GM12878 (cell line): ENCODE measurements around the gene ATP6V0A1. TPM values are rescaled to one million over a fixed set of nuclear protein-coding genes. Genes with fewer than 3 reads are reported as not detected.

Experiments used
- ASH2L ChIP-seq: fragments of 300-600, 200-600 bp; sonication (generic); IDR thresholded peaks from 2 replicates; pipeline ENCODE4 v1.6.1; 2017; ENCODE audit warnings: low read depth, mild to moderate bottlenecking, borderline replicate concordance
- KDM1A ChIP-seq: fragments of 200-600 bp; sonication (generic); IDR thresholded peaks from 2 replicates; pipeline ENCODE4 v1.6.1; 2016; ENCODE audit warnings: borderline replicate concordance
- MAX ChIP-seq: IDR thresholded peaks from 2 replicates; pipeline ENCODE4 v1.6.1; 2012; ENCODE audit warnings: low read depth, low read length, improper control_type of control experiment
- MTA2 ChIP-seq: fragments of 450-650 bp; IDR thresholded peaks from 2 replicates; pipeline ENCODE4 v1.6.1; 2016; ENCODE audit warnings: low read depth, mild to moderate bottlenecking, moderate library complexity
- MYC ChIP-seq: IDR thresholded peaks from 2 replicates; pipeline ENCODE4 v1.6.1; 2011; ENCODE audit warnings: mild to moderate bottlenecking, low read length, moderate library complexity, inconsistent platforms; ENCODE audit not compliant: insufficient read depth, insufficient replicate concordance, insufficient read length, severe bottlenecking
- NR2F1 ChIP-seq: fragments of 450-650 bp; conservative IDR thresholded peaks from 2 replicates; pipeline ENCODE4 v1.6.1; 2017; ENCODE audit warnings: mild to moderate bottlenecking
- PML ChIP-seq: IDR thresholded peaks from 2 replicates; pipeline ENCODE4 v1.6.1; 2012; ENCODE audit warnings: low read length, inconsistent platforms
- POU2F2 ChIP-seq: IDR thresholded peaks from 3 replicates; pipeline ENCODE4 v1.6.1; 2011; ENCODE audit warnings: low read depth, mild to moderate bottlenecking, low read length, borderline replicate concordance
- RAD51 ChIP-seq: fragments of 450-650 bp; IDR thresholded peaks from 2 replicates; pipeline ENCODE4 v1.6.1; 2016; ENCODE audit warnings: moderate library complexity, mild to moderate bottlenecking, inconsistent platforms
- RB1 ChIP-seq: fragments of 450-650 bp; formaldehyde crosslinking; IDR thresholded peaks from 2 replicates; pipeline ENCODE4 v1.6.1; 2017; ENCODE audit warnings: mild to moderate bottlenecking, borderline replicate concordance
- RFX5 ChIP-seq: IDR thresholded peaks from 2 replicates; pipeline ENCODE4 v1.6.1; 2011; ENCODE audit warnings: low read depth, low read length, improper control_type of control experiment
- SKIL ChIP-seq: fragments of 450-650 bp; IDR thresholded peaks from 2 replicates; pipeline ENCODE4 v1.6.1; 2017; ENCODE audit warnings: mild to moderate bottlenecking, low read depth, inconsistent platforms; ENCODE audit not compliant: poor library complexity, severe bottlenecking
- SMAD1 ChIP-seq: fragments of 450-650 bp; IDR thresholded peaks from 2 replicates; pipeline ENCODE4 v1.6.1; 2018; ENCODE audit warnings: mild to moderate bottlenecking, low read depth; ENCODE audit not compliant: partially characterized antibody
- SMC3 ChIP-seq: IDR thresholded peaks from 2 replicates; pipeline ENCODE4 v1.6.1; 2011; ENCODE audit warnings: low read length, improper control_type of control experiment, borderline replicate concordance
- SREBF1 ChIP-seq: IDR thresholded peaks from 2 replicates; pipeline ENCODE4 v1.6.1; 2012; ENCODE audit warnings: mild to moderate bottlenecking, low read length
- TBL1XR1 ChIP-seq: IDR thresholded peaks from 2 replicates; pipeline ENCODE4 v1.6.1; 2012; ENCODE audit warnings: low read depth, low read length, improper control_type of control experiment
- ZBTB33 ChIP-seq: fragments of 450-650 bp; IDR thresholded peaks from 2 replicates; pipeline ENCODE4 v1.6.1; 2017; ENCODE audit warnings: mild to moderate bottlenecking
- ZNF592 ChIP-seq: fragments of 450-650 bp; IDR thresholded peaks from 2 replicates; pipeline ENCODE4 v1.6.1; 2017; ENCODE audit warnings: mild to moderate bottlenecking, moderate library complexity
- polyA plus RNA-seq, 11 experiments: library from polyadenylated mRNA; depleted of rRNA in 4 of 11; unstranded in 6 of 11; stranded (reverse) in 5 of 11; fragments of >200 nt; fragmentation: Nextera tagmentation in 4 of 11; fragmentation: Illumina TruSeq in 1 of 11; extraction: Ambion mirVana in 4 of 11; extraction: Trizol in 1 of 11; gene quantifications; 1 replicate in 1 of 11; 2 replicates in 10 of 11; pipeline versions ENCODE4 v1.2.1 to v1.2.3, GENCODE V29; 2011 to 2016; ENCODE audit warnings: inconsistent platforms in 2 of 11, missing spikeins in 2 of 11, low read depth in 1 of 11
- total RNA-seq, 4 experiments: library from RNA; depleted of rRNA in 3 of 4; stranded (reverse); fragments of >200 nt in 3 of 4; fragmentation: Illumina TruSeq in 1 of 4; extraction: Trizol in 1 of 4; gene quantifications; 2 replicates each; pipeline versions ENCODE4 v1.2.1 to v1.2.3, GENCODE V29; 2013 to 2021

The ATP6V0A1 gene
- total and polyA plus RNA-seq, 10 of the 15 experiments (the other 5 are each of a cell fraction or from before 2014, with no cell fraction given): 3.0 to 76.6 (median 30.9) TPM

- TF ChIP-seq SKIL (no peak), MTA2 (peak; percentile 55; the same call in 1 of the 2 replicates), RAD51 (no peak), MYC (no peak), SREBF1 (no peak), TBL1XR1 (no peak), ASH2L (no peak), RFX5 (no peak), POU2F2 (no peak), NR2F1 (0 out of 2 replicates have a peak, but pooled peaks have one; percentile 51), MAX (peak; percentile 58), RB1 (no peak), SMC3 (no peak), KDM1A (no peak), PML (no peak), ZBTB33 (no peak), SMAD1 (peak; percentile 58), ZNF592 (no peak)
Observed at GRCh38 chr17:42458497-42459255, at the start of gene ATP6V0A1 (continued).
